HUES48 (cell line): ENCODE measurements around the gene GHR.

Source experiments
- H3K27ac ChIP-seq: one replicate; pipeline ENCODE4 v1.7.0; 2013; ENCODE audit warnings: low read depth, low read length, inconsistent platforms
- H3K27me3 ChIP-seq: 2 replicates; pipeline ENCODE4 v1.6.1; 2013; ENCODE audit warnings: mild to moderate bottlenecking, low read length; ENCODE audit not compliant: control insufficient read depth, insufficient read depth
- H3K36me3 ChIP-seq: 2 replicates; pipeline ENCODE4 v1.6.1; 2013; ENCODE audit warnings: low read length; ENCODE audit not compliant: control insufficient read depth, insufficient read depth
- H3K4me1 ChIP-seq: 2 replicates; pipeline ENCODE4 v1.6.1; 2013; ENCODE audit warnings: mild to moderate bottlenecking, low read length; ENCODE audit not compliant: control insufficient read depth, insufficient read depth
- H3K4me3 ChIP-seq: 2 replicates; pipeline ENCODE4 v1.5.1; 2013; ENCODE audit warnings: mild to moderate bottlenecking, low read depth, low read length
- H3K9ac ChIP-seq: 2 replicates; pipeline ENCODE4 v1.6.1; 2013; ENCODE audit warnings: mild to moderate bottlenecking, low read depth, low read length, moderate library complexity
- H3K9me3 ChIP-seq: 2 replicates; pipeline ENCODE4 v1.6.1; 2013; ENCODE audit warnings: low read length; ENCODE audit not compliant: control insufficient read depth, insufficient read depth

The GHR gene

DNA sequence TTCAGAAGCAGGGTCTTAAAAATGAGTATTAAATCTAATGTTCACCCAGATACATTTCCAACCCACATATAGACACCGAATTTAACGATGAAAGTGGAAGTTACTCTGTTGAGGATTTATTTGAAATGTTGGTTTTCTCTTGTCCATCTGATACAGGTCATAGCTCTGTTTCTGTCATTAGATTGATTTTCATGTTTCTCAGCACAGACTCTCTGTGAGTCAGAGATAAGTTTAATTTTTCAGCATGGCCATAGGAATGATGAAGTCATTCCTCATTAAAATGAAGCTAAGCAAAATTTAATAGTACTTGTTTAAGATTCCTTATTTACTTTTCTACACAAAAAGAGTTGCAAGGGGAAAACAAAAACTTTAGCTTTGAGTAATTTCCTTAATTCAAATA is 38.8 kb downstream of the GHR start:
- H3K9me3 ChIP-seq, result no peaks in the 10 kb centered on the region
- H3K36me3 ChIP-seq, result no peaks in the 10 kb centered on the region
- no peaks in the 10 kb centered on the region for H3K4me1 ChIP-seq
- H3K27me3 ChIP-seq, result no peaks in the 10 kb centered on the region
- no peak overlapping the region for H3K27ac ChIP-seq
- no peak overlapping the region for H3K4me3 ChIP-seq
- H3K9ac ChIP-seq, result no peak overlapping the region

DNA sequence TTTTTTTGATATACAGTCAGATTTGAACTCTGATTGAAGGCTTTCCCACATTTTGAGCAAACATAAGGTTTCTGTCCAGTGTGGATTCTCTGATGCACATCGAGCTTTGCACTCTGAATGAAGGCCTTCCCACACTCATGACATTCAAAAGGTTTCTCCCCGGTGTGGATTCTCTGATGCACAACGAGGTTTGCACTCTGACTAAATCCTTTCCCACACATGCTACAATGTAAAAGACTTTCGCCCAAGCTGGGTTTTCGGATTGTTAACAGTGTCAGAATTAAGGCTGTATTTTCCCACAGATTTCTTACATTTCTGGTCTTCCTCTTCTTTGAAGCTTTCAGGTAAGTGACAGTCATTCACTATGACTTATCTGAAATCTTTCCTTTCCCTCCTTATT is 44.3 kb downstream of the GHR start:
- no peaks in the 10 kb centered on the region for H3K9me3 ChIP-seq
- H3K4me3 ChIP-seq, result no peak overlapping the region
- H3K9ac ChIP-seq, result no peak overlapping the region
- H3K27me3 ChIP-seq, result no peaks in the 10 kb centered on the region
- H3K36me3 ChIP-seq, result no peaks in the 10 kb centered on the region
- no peak overlapping the region for H3K27ac ChIP-seq
- no peaks in the 10 kb centered on the region for H3K4me1 ChIP-seq

DNA sequence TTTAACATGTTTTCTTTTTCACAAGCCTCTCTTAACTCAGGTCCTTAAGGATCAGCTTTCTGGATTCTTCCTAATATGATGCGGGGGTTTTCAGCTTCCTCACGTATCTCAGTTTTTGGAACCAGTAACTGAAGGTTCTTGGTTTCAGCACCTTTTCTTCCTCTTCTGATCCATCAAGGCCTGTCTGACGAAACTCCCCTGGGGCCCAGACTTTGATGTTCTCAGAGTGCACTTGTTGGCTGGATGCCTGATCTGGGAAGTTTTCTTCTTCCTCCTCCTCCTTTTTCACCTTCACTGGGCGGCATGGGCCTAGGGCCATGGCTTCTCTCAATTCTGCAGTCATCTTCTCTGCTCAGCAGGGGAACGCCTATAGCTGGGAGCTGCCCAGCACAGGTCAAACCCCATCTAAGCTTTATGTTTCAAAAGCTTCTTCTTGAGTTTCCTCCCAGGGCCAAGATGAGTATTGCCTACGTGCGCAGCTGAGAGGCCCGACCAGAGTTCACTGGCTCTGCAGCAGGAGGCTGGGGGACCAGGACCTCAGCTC is 44.8 kb downstream of the GHR start:
- Histone ChIP-seq H3K9me3 (no peaks in the 10 kb centered on the region), H3K4me1 (no peaks in the 10 kb centered on the region), H3K4me3 (no peak overlapping the region), H3K27me3 (no peaks in the 10 kb centered on the region), H3K27ac (no peak overlapping the region), H3K9ac (no peak overlapping the region), H3K36me3 (no peaks in the 10 kb centered on the region)

- no peaks in the 10 kb centered on the region for H3K4me1 ChIP-seq
- no peak overlapping the region for H3K27ac ChIP-seq
- no peaks in the 10 kb centered on the region for H3K27me3 ChIP-seq
- H3K9me3 ChIP-seq, result peaks cover 8% of the 10 kb centered on the region
- no peak overlapping the region for H3K4me3 ChIP-seq
- H3K36me3 ChIP-seq, result no peaks in the 10 kb centered on the region
- H3K9ac ChIP-seq, result no peak overlapping the region
Observed at GRCh38 chr5:42483472-42484154, 60.4 kb downstream of the GHR start.

DNA sequence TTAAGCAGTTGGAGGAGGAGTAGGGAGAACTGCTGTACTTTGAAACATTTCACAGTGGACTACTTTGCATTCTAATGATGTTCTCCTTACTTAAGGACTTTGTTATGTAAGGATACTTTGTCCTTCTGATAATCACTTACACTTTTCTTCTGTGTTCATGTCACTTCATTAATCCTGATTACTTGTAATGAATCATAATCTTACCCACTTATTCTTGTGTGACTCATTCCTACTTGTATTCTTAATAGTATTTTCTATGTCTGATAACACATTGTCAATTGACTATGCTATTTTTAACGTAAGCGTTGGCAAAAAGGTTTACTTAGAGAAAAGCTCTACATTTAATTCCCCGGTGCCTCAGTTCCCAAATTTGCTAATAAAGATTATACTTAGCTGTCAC is 63.8 kb downstream of the GHR start:
- Histone ChIP-seq H3K27ac (no peak overlapping the region), H3K27me3 (no peaks in the 10 kb centered on the region), H3K36me3 (no peaks in the 10 kb centered on the region), H3K9me3 (peaks cover 8% of the 10 kb centered on the region), H3K4me3 (no peak overlapping the region), H3K9ac (no peak overlapping the region), H3K4me1 (no peaks in the 10 kb centered on the region)

GRCh38 chr5:42487821-42488220 is 64.6 kb downstream of the GHR start:
- Histone ChIP-seq H3K9ac (no peak overlapping the region), H3K4me1 (no peaks in the 10 kb centered on the region), H3K27ac (no peak overlapping the region), H3K9me3 (peaks cover 5% of the 10 kb centered on the region), H3K36me3 (no peaks in the 10 kb centered on the region), H3K4me3 (no peak overlapping the region), H3K27me3 (no peaks in the 10 kb centered on the region)

DNA sequence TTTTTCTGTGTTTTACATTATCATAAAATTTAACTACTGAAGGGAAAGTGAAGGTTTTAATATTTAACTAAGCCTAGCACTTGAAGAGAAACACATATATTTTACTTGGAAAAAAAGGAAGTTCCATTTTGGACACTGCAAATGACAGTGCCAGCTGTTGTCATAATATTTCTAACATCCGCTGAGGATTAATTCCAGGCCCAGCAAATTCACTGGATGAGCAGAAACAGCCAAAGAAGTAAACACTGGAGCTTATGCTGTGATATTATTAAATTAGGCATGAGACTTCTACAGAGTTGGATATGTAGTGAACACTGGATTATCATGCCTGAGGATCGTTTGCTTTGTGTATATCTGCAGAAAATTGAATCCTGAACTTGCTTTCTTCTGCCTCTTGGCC is 67.6 kb downstream of the GHR start:
- H3K9ac ChIP-seq, result no peak overlapping the region

DNA sequence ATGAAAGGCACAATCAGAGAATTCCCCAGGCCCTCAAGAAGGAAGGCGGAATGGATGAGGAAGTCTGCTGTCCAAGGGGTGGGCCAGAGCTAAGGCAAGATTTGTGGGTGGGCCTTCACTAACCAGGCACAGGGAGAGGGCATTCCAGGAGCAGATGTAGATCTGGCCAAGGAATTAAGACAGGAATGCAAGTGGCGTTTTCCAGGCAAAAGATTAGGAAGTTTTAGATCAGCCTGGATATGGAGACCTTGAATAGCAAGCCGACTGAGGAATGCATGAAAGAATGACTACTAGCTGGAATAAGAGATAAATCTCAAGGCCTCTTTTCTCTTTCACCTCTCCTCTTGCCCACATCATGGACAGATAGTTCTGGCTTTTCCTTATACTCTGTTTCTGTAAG is 68.5 kb downstream of the GHR start:
- Histone ChIP-seq H3K4me1 (peaks cover 10% of the 10 kb centered on the region), H3K27me3 (no peaks in the 10 kb centered on the region), H3K27ac (no peak overlapping the region), H3K9ac (no peak overlapping the region), H3K36me3 (no peaks in the 10 kb centered on the region), H3K9me3 (no peaks in the 10 kb centered on the region), H3K4me3 (no peak overlapping the region)

More for the DNA sequence above, 67.6 kb downstream of the GHR start:
- Histone ChIP-seq H3K4me1 (peaks cover 1% of the 10 kb centered on the region; the same call in 1 of the 2 replicates), H3K27me3 (no peaks in the 10 kb centered on the region), H3K36me3 (no peaks in the 10 kb centered on the region), H3K27ac (no peak overlapping the region), H3K4me3 (no peak overlapping the region), H3K9me3 (no peaks in the 10 kb centered on the region)

- Histone ChIP-seq H3K36me3 (no peaks in the 10 kb centered on the region), H3K4me1 (peaks cover 23% of the 10 kb centered on the region), H3K4me3 (no peak overlapping the region)
Observed at GRCh38 chr5:42492974-42493373, 69.7 kb downstream of the GHR start.

GRCh38 chr5:42494414-42494813 is 71.2 kb downstream of the GHR start:
- no peak overlapping the region for H3K27ac ChIP-seq
- no peaks in the 10 kb centered on the region for H3K9me3 ChIP-seq
- H3K4me1 ChIP-seq, result peaks cover 30% of the 10 kb centered on the region
- H3K9ac ChIP-seq, result no peak overlapping the region
- H3K36me3 ChIP-seq, result no peaks in the 10 kb centered on the region
- no peak overlapping the region for H3K4me3 ChIP-seq
- H3K27me3 ChIP-seq, result no peaks in the 10 kb centered on the region

More at GRCh38 chr5:42492974-42493373, 69.7 kb downstream of the GHR start:
- Histone ChIP-seq H3K9me3 (no peaks in the 10 kb centered on the region), H3K27ac (no peak overlapping the region), H3K9ac (no peak overlapping the region), H3K27me3 (no peaks in the 10 kb centered on the region)

- H3K4me3 ChIP-seq, result no peak overlapping the region
- H3K9me3 ChIP-seq, result no peaks in the 10 kb centered on the region
- no peak overlapping the region for H3K27ac ChIP-seq
- H3K36me3 ChIP-seq, result no peaks in the 10 kb centered on the region
- H3K4me1 ChIP-seq, result peaks cover 30% of the 10 kb centered on the region
- H3K27me3 ChIP-seq, result no peaks in the 10 kb centered on the region
- no peak overlapping the region for H3K9ac ChIP-seq
Observed at GRCh38 chr5:42495914-42496313, 72.7 kb downstream of the GHR start.
